ENCODE measurements around the gene SLX4IP.

- TF ChIP-seq EZH2 (IDR thresholded peaks at IDR 0.05) (no peak), POLR2AphosphoS5 (IDR thresholded peaks at IDR 0.05; ENCODE audit: borderline replicate concordance, low read depth, low read length) (no peak), FOXP2 (optimal IDR thresholded peaks at IDR 0.05; ENCODE audit: control extremely low read depth, extremely low read length, insufficient read depth) (no peak)
These were observed 26.8 kb upstream of the SLX4IP start for GRCh38 chr20:10408108-10408813.

Measured in SK-N-MC (cell line).